Epithelial cell of proximal tubule (primary cell): ENCODE measurements around the gene AOC1. TPM values are rescaled to one million over a fixed set of nuclear protein-coding genes. Genes with fewer than 3 reads are reported as not detected.

ENCODE experiments used
- DNase-seq: peaks from one replicate; pipeline ENCODE4 v3.0.0-alpha.2; 2011; ENCODE audit warnings: low read depth
- H3K4me3 ChIP-seq: 2 replicates; pipeline ENCODE4 v1.5.1; 2011; ENCODE audit warnings: low read depth, mild to moderate bottlenecking, low read length
- CTCF ChIP-seq: conservative IDR thresholded peaks from 2 replicates; pipeline ENCODE4 v1.5.1; 2012; ENCODE audit warnings: low read depth, mild to moderate bottlenecking, low read length
- total RNA-seq: library from RNA; depleted of rRNA; stranded (reverse); fragments of >200 nt; gene quantifications from 2 replicates; pipeline ENCODE4 v1.2.3, GENCODE V29; 2015

The AOC1 gene
- total RNA-seq, 1 donor from 2014 or later, result 2.8 TPM

GRCh38 chr7:150851492-150852370 lies 586 bp upstream of the AOC1 start:
- no peak overlapping the region for H3K4me3 ChIP-seq
- no peak for TF ChIP-seq CTCF
- no peak for DNase-seq

- no peak for TF ChIP-seq CTCF
- DNase-seq, result no peak
- H3K4me3 ChIP-seq, result no peak overlapping the region
These were observed 2.0 kb downstream of the AOC1 start for GRCh38 chr7:150854066-150855000.

- DNase-seq, result no peak
- no peak for TF ChIP-seq CTCF
- H3K4me3 ChIP-seq, result no peak overlapping the region
These were observed 2.7 kb downstream of the AOC1 start for GRCh38 chr7:150855046-150855445.

- no peak for DNase-seq
- H3K4me3 ChIP-seq, result no peak overlapping the region
- TF ChIP-seq CTCF, result no peak
These were observed 3.4 kb downstream of the AOC1 start for GRCh38 chr7:150855476-150856302.

- no peak overlapping the region for H3K4me3 ChIP-seq
- no peak for TF ChIP-seq CTCF
- no peak for DNase-seq
These were observed 4.3 kb downstream of the AOC1 start for GRCh38 chr7:150856303-150857275.
